Keratinocyte (primary cell): ENCODE measurements around the gene PYROXD2. TPM values are rescaled to one million over a fixed set of nuclear protein-coding genes. Genes with fewer than 3 reads are reported as not detected.

ENCODE experiments used
- DNase-seq: peaks from one replicate; pipeline ENCODE4 v3.0.0-alpha.2; 2011; ENCODE audit warnings: low read depth, missing footprints, low spot score
- FAIRE-seq: peaks from 2 replicates; lab custom pipeline; 2011; peaks lifted over from hg19 to GRCh38; lab: Jason Lieb, UNC
- H2AFZ ChIP-seq: 2 replicates; pipeline ENCODE4 v1.6.0; 2012; ENCODE audit warnings: low read length, control low read depth, inconsistent platforms; ENCODE audit not compliant: control insufficient read depth
- H3K27ac ChIP-seq: 2 replicates; pipeline ENCODE4 v1.5.1; 2011; ENCODE audit warnings: low read length; ENCODE audit not compliant: control insufficient read depth, insufficient read depth
- H3K27me3 ChIP-seq: 3 replicates; pipeline ENCODE4 v1.6.0; 2011; ENCODE audit warnings: low read length; ENCODE audit not compliant: control insufficient read depth, insufficient read depth; ENCODE audit errors: extremely low read depth
- H3K36me3 ChIP-seq, 2 experiments: 2 replicates in 1 of 2; 3 replicates in 1 of 2; pipeline ENCODE4 v1.5.1; 2011; ENCODE audit warnings: low read length in 2 of 2, mild to moderate bottlenecking in 1 of 2; ENCODE audit not compliant: control insufficient read depth in 2 of 2, insufficient read depth in 2 of 2; ENCODE audit errors: extremely low read depth in 1 of 2
- H3K4me1 ChIP-seq: 3 replicates; pipeline ENCODE4 v1.5.1; 2011; ENCODE audit warnings: low read length; ENCODE audit not compliant: control insufficient read depth, insufficient read depth; ENCODE audit errors: extremely low read depth
- H3K4me2 ChIP-seq: 3 replicates; pipeline ENCODE4 v1.6.0; 2011; ENCODE audit warnings: low read depth, low read length; ENCODE audit not compliant: control insufficient read depth, insufficient read depth; ENCODE audit errors: extremely low read depth
- H3K4me3 ChIP-seq, 3 experiments: fragments of 200-600 bp in 1 of 3; sonication (generic) in 1 of 3; 2 replicates in 2 of 3; 3 replicates in 1 of 3; pipeline ENCODE4 v1.5.1; 2011 to 2016; ENCODE audit warnings: low read length in 3 of 3, mild to moderate bottlenecking in 3 of 3, control low read depth in 2 of 3, inconsistent platforms in 1 of 3, low read depth in 1 of 3, mixed read lengths in 1 of 3, mixed run types in 1 of 3, moderate library complexity in 1 of 3; ENCODE audit not compliant: control insufficient read depth in 2 of 3, insufficient read depth in 2 of 3; ENCODE audit errors: extremely low read depth in 1 of 3
- H3K79me2 ChIP-seq: 2 replicates; pipeline ENCODE4 v1.6.0; 2012; ENCODE audit warnings: low read length; ENCODE audit not compliant: control insufficient read depth, insufficient read depth
- H3K9ac ChIP-seq: 3 replicates; pipeline ENCODE4 v1.6.0; 2011; ENCODE audit warnings: low read length; ENCODE audit not compliant: control insufficient read depth, insufficient read depth; ENCODE audit errors: extremely low read depth
- H3K9me1 ChIP-seq: 3 replicates; pipeline ENCODE4 v1.6.0; 2011; ENCODE audit warnings: low read length; ENCODE audit not compliant: control insufficient read depth, insufficient read depth; ENCODE audit errors: extremely low read depth
- H3K9me3 ChIP-seq: 2 replicates; pipeline ENCODE4 v1.5.1; 2012; ENCODE audit warnings: low read depth, low read length; ENCODE audit not compliant: control insufficient read depth
- H4K20me1 ChIP-seq: 3 replicates; pipeline ENCODE4 v1.6.0; 2011; ENCODE audit warnings: low read length; ENCODE audit not compliant: control insufficient read depth, insufficient read depth; ENCODE audit errors: extremely low read depth
- CTCF ChIP-seq, 3 experiments: IDR thresholded peaks in 1 of 3; conservative IDR thresholded peaks in 1 of 3; optimal IDR thresholded peaks in 1 of 3; 2 replicates in 2 of 3; 3 replicates in 1 of 3; pipeline versions ENCODE3 to v1.5.1; 2011; ENCODE audit warnings: low read length in 3 of 3, mild to moderate bottlenecking in 3 of 3, moderate library complexity in 2 of 3, control low read depth in 1 of 3, inconsistent platforms in 1 of 3; ENCODE audit not compliant: insufficient read depth in 2 of 3; ENCODE audit errors: extremely low read depth in 1 of 3
- EZH2 ChIP-seq: IDR thresholded peaks from one replicate; pipeline ENCODE4 v1.6.1; 2012; ENCODE audit warnings: inconsistent platforms, mild to moderate bottlenecking, low read length, moderate library complexity
- dilution Hi-C: fragments of 300-500 bp; cut with MboI; formaldehyde crosslinking; loops from one replicate; pipeline ENCODE4 v1.7.0; 2020; ENCODE audit warnings: low sequenced_read_pairs; ENCODE audit not compliant: extremely low pct_ligation_motif_present
- polyA plus RNA-seq, 5 experiments: library from polyadenylated mRNA; depleted of rRNA in 3 of 5; stranded (reverse) in 3 of 5; stranded (forward) in 1 of 5; unstranded in 1 of 5; fragments of >200 nt; gene quantifications; 1 replicate in 1 of 5; 2 replicates in 3 of 5; 3 replicates in 1 of 5; pipeline versions ENCODE4 v1.2.1 to v1.2.3, GENCODE V29; 2011 to 2012; ENCODE audit warnings: missing spikeins in 2 of 5, low read depth in 1 of 5, low replicate concordance in 1 of 5
- small RNA-seq, 3 experiments: library from RNA; depleted of rRNA; stranded (forward); fragments of <200 nt; gene quantifications; one replicate each; pipeline ENCODE3, GENCODE V24; 2012; ENCODE audit warnings: low read depth in 3 of 3, low replicate concordance in 1 of 3; ENCODE audit not compliant: insufficient read length in 3 of 3

PYROXD2 gene
- polyA plus RNA-seq, 1 donor (not counting 4 experiments of a cell fraction or from before 2014, with no cell fraction given): 4.4 TPM

GRCh38 chr10:98337484-98337883, 77.5 kb downstream of the PYROXD2 start:
- no peaks in the 10 kb centered on the region for H3K36me3 ChIP-seq
- no peak overlapping the region for H3K9ac ChIP-seq
- no peak overlapping the region for H3K27ac ChIP-seq
- no peak overlapping the region for H2AFZ ChIP-seq
- no peak overlapping the region for H3K4me2 ChIP-seq
- H3K27me3 ChIP-seq: no peaks in the 10 kb centered on the region
- dilution Hi-C loops: no loop called here
- no peaks in the 10 kb centered on the region for H3K9me3 ChIP-seq
- FAIRE-seq: no peak
- peaks cover 3% of the 10 kb centered on the region for H3K4me1 ChIP-seq
- DNase-seq: no peak
- TF ChIP-seq EZH2: no peak
- TF ChIP-seq CTCF (optimal IDR thresholded peaks at IDR 0.05 in 1 of 3, IDR thresholded peaks at IDR 0.05 in 1 of 3, conservative IDR thresholded peaks at IDR 0.05 in 1 of 3; ENCODE audit: extremely low read depth in 1 of 3, insufficient read depth in 2 of 3, low read length in 3 of 3): no peak
- no peaks in the 10 kb centered on the region for H3K79me2 ChIP-seq
- H3K9me1 ChIP-seq: no peaks in the 10 kb centered on the region
- no peaks in the 10 kb centered on the region for H4K20me1 ChIP-seq
- no peak overlapping the region for H3K4me3 ChIP-seq

Small RNA genes lying within 50 kb of the gene (small RNA-seq; reads per million reads assigned to genes)
- gene MIR4685: 0 to 0.33 (median 0) reads per million in 3 experiments

Other genes starting within 250 kb of the PYROXD2 start
- gene LOXL4, start 147.0 kb downstream of the PYROXD2 start, polyA plus RNA-seq: 0.01 to 0.03 TPM (median 0.01 TPM) in 3 replicates
- gene HPS1, start 31.8 kb upstream of the PYROXD2 start, polyA plus RNA-seq: 39.4 to 54.6 TPM (median 43.2 TPM) in 3 replicates